Loucy (cell line): Measurements from ENCODE around the gene SIRPA.

Source experiments
- EZH2phosphoT487 ChIP-seq: fragments of 200-600 bp; IDR thresholded peaks from 2 replicates; pipeline ENCODE4 v1.6.1; 2018; ENCODE audit warnings: antibody characterized with exemption, mild to moderate bottlenecking, moderate library complexity, borderline replicate concordance
- TF ChIP-seq, protein P1 (sequence below): fragments of 200-600 bp; sonication (generic); conservative IDR thresholded peaks from 2 replicates; pipeline ENCODE4 v1.5.1; 2014; ENCODE audit warnings: mild to moderate bottlenecking, antibody characterized with exemption, low read length

DNA sequence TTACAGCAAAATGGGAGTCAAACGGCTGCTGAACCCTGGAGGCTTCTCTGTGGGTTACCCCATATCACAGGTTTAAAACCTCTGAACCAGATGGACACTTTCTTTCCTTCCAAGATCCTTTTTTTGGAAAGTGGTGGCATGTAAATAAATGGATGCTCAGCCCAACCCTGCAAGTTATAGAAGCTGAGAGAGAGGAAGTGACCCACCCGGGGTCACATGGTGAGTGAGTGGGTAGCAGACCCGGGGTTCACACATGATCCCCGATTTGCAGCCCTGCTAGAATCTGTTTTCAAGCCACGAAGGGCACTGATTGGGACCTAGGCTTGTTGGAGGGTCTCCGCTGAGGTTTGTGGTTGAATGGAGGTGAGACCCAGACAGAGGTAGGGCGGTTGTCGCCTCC is 32.0 kb downstream of the SIRPA start:
- TF ChIP-seq, protein P1, sequence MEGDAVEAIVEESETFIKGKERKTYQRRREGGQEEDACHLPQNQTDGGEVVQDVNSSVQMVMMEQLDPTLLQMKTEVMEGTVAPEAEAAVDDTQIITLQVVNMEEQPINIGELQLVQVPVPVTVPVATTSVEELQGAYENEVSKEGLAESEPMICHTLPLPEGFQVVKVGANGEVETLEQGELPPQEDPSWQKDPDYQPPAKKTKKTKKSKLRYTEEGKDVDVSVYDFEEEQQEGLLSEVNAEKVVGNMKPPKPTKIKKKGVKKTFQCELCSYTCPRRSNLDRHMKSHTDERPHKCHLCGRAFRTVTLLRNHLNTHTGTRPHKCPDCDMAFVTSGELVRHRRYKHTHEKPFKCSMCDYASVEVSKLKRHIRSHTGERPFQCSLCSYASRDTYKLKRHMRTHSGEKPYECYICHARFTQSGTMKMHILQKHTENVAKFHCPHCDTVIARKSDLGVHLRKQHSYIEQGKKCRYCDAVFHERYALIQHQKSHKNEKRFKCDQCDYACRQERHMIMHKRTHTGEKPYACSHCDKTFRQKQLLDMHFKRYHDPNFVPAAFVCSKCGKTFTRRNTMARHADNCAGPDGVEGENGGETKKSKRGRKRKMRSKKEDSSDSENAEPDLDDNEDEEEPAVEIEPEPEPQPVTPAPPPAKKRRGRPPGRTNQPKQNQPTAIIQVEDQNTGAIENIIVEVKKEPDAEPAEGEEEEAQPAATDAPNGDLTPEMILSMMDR = no peak
- TF ChIP-seq EZH2phosphoT487 = no peak
